Naive thymus-derived CD8-positive, alpha-beta T cell (primary cell): ENCODE results near the gene HES3. TPM values are rescaled to one million over a fixed set of nuclear protein-coding genes. Genes with fewer than 3 reads are reported as not detected.

Experiments
- ATAC-seq, 2 donors: fragments of 150-1000 bp; cut with Tn5 transposase in 1 of 2; sonication (Bioruptor Pico), chemical (Tn5 transposase) in 1 of 2; 1 replicate in 1 of 2; 2 replicates in 1 of 2; pipeline ENCODE4 v1.10.0; 2021; ENCODE audit warnings: mild to moderate bottlenecking in 2 of 2, moderate library complexity in 2 of 2
- POLR2A ChIA-PET: fragments of 350-600 bp; sonication (Branson Sonifier 250); formaldehyde crosslinking; loops from one replicate; lab custom pipeline; 2021; ENCODE audit warnings: antibody characterized with exemption; lab: Charles Lee
- DNase-seq, 10 donors: peaks; one replicate each; pipeline versions ENCODE4 v3.0.0 to v3.0.0-alpha.2; 2020 to 2022
- H3K27ac Mint-ChIP-seq, 10 donors: one replicate each; pipeline ENCODE4 v1.8.0; 2020 to 2022; ENCODE audit warnings: mild to moderate bottlenecking in 10 of 10, mixed read lengths in 10 of 10, moderate library complexity in 4 of 10, inconsistent platforms in 1 of 10
- H3K27me3 Mint-ChIP-seq, 5 donors: one replicate each; pipeline ENCODE4 v1.8.0; 2021 to 2022; ENCODE audit warnings: mixed read lengths in 5 of 5
- H3K36me3 Mint-ChIP-seq, 3 donors: one replicate each; pipeline ENCODE4 v1.8.0; 2020 to 2022; ENCODE audit warnings: mixed read lengths in 3 of 3, mild to moderate bottlenecking in 2 of 3, inconsistent platforms in 1 of 3
- H3K4me1 Mint-ChIP-seq, 4 donors: one replicate each; pipeline ENCODE4 v1.8.0; 2021 to 2022; ENCODE audit warnings: mixed read lengths in 4 of 4
- H3K4me3 Mint-ChIP-seq, 10 donors: one replicate each; pipeline ENCODE4 v1.8.0; 2020 to 2022; ENCODE audit warnings: mild to moderate bottlenecking in 10 of 10, mixed read lengths in 10 of 10, moderate library complexity in 6 of 10, inconsistent platforms in 1 of 10
- H3K9me3 Mint-ChIP-seq, 9 donors: one replicate each; pipeline ENCODE4 v1.8.0; 2020 to 2022; ENCODE audit warnings: mixed read lengths in 9 of 9, mild to moderate bottlenecking in 3 of 9, inconsistent platforms in 1 of 9, moderate library complexity in 1 of 9
- polyA plus RNA-seq, 3 donors: library from polyadenylated mRNA; unstranded; fragments of 300-500 nt; fragmentation: Illumina TruSeq; gene quantifications; one replicate each; pipeline ENCODE4 v1.2.3, GENCODE V29; 2021
- total RNA-seq, 8 experiments: library from RNA in 2 of 8; stranded (reverse) in 2 of 8; gene quantifications; one replicate each; pipeline ENCODE4 v1.2.3 and lab custom pipeline; 2021 to 2026

HES3 gene
- not detected for total RNA-seq
- not detected for polyA plus RNA-seq
- 0 to 0.08 (median 0) reads per million in 6 experiments for total RNA-seq (lab: John Stamatoyannopoulos, UW)

- DNase-seq, result no peak
- POLR2A ChIA-PET, result no interaction called here
- Mint-ChIP-seq H3K4me1 (peaks cover 9 to 21% (median 18%) of the 10 kb centered on the region in 4 donors), H3K4me3 (peak within 1 kb of the TSS in 1 of 10 donors; percentile 48), H3K27ac (peak within 1 kb of the TSS in 1 of 10 donors; percentile 29), H3K9me3 (peaks cover 0 to 3% (median 0%) of the 10 kb centered on the region in 9 donors), H3K36me3 (peaks cover 0 to 4% (median 2%) of the 10 kb centered on the region in 3 donors), H3K27me3 (peaks cover 24 to 74% (median 37%) of the 10 kb centered on the region in 5 donors)
- ATAC-seq, result no peak
These were observed at the start of gene HES3 for GRCh38 chr1:6243993-6244392. Gene HES3 (plus strand): TSS chr1:6244179. CDS start chr1:6244366, 187 bp downstream.

GRCh38 chr1:6197746-6198427, 46.1 kb upstream of the HES3 start:
- Mint-ChIP-seq H3K27ac (peak overlapping the region; percentile 72 to 99 (median 90)), H3K9me3 (no peaks in the 10 kb centered on the region), H3K4me1 (peaks cover 20 to 61% (median 50%) of the 10 kb centered on the region in 4 donors), H3K27me3 (no peaks in the 10 kb centered on the region), H3K36me3 (peaks cover 7 to 45% (median 13%) of the 10 kb centered on the region in 3 donors), H3K4me3 (peak overlapping the region; percentile 84 to 98 (median 92))
- ATAC-seq (no peak), DNase-seq (no peak)
- POLR2A ChIA-PET, result interaction anchor here (0.8 to 1.2 kb wide), 2 partner anchors 37 to 268 kb away, joined by 3 read pairs; partner anchors contain the start of gene TNFRSF25

GRCh38 chr1:6198646-6199297, 45.2 kb upstream of the HES3 start:
- peak; percentile 21 to 24 for ATAC-seq
- Mint-ChIP-seq H3K36me3 (peaks cover 7 to 37% (median 11%) of the 10 kb centered on the region in 3 donors), H3K27me3 (no peaks in the 10 kb centered on the region), H3K9me3 (no peaks in the 10 kb centered on the region), H3K27ac (peak overlapping the region; percentile 72 to 99 (median 90)), H3K4me1 (peaks cover 19 to 58% (median 47%) of the 10 kb centered on the region in 4 donors), H3K4me3 (peak overlapping the region; percentile 84 to 98 (median 92))
- peak in 1 of 10 donors; percentile 20 for DNase-seq
- POLR2A ChIA-PET, result interaction anchor here (0.8 to 2.0 kb wide), 5 partner anchors 8 to 267 kb away, joined by 3 to 7 read pairs (median 3); partner anchors contain the start of genes NPHP4 and TNFRSF25

- H3K9me3 Mint-ChIP-seq, result no peaks in the 10 kb centered on the region
- peaks cover 7 to 29% (median 11%) of the 10 kb centered on the region in 3 donors for H3K36me3 Mint-ChIP-seq
- POLR2A ChIA-PET, result interaction anchor here (0.7 to 2.0 kb wide), 6 partner anchors 7 to 207 kb away, joined by 3 to 7 read pairs (median 4); partner anchors contain the start of genes ICMT and NPHP4
- H3K27me3 Mint-ChIP-seq, result peaks cover 0 to under 1% (median 0%) of the 10 kb centered on the region in 5 donors
- DNase-seq (peak; percentile 86 to 98 (median 94)), ATAC-seq (peak; percentile 97)
- H3K4me3 Mint-ChIP-seq, result peak within 1 kb of the TSS; percentile 84 to 98 (median 92)
- peak within 1 kb of the TSS; percentile 87 to 99 (median 95) for H3K27ac Mint-ChIP-seq
- peaks cover 19 to 58% (median 44%) of the 10 kb centered on the region in 4 donors for H3K4me1 Mint-ChIP-seq
These were observed 44.4 kb upstream of the HES3 start, which contains the start of gene RPL22 for GRCh38 chr1:6199298-6200187. Gene RPL22 (minus strand): TSS chr1:6199595. CDS start chr1:6199573, 22 bp downstream.

- H3K4me3 Mint-ChIP-seq, result peak overlapping the region; percentile 84 to 98 (median 92)
- H3K27me3 Mint-ChIP-seq, result peaks cover 0 to 7% (median 0%) of the 10 kb centered on the region in 5 donors
- peaks cover 7 to 26% (median 11%) of the 10 kb centered on the region in 3 donors for H3K36me3 Mint-ChIP-seq
- H3K4me1 Mint-ChIP-seq, result peaks cover 19 to 58% (median 47%) of the 10 kb centered on the region in 4 donors
- H3K27ac Mint-ChIP-seq, result peak overlapping the region; percentile 87 to 99 (median 95)
- no peaks in the 10 kb centered on the region for H3K9me3 Mint-ChIP-seq
- DNase-seq, result no peak
- ATAC-seq, result no peak
- POLR2A ChIA-PET, result interaction anchor here (0.7 to 2.0 kb wide), 4 partner anchors 12 to 208 kb away, joined by 4 to 7 read pairs (median 4); partner anchors contain the start of genes ICMT and NPHP4
These were observed 43.7 kb upstream of the HES3 start for GRCh38 chr1:6200188-6200809.

- POLR2A ChIA-PET, result interaction anchor here (0.5 to 0.7 kb wide), 5 partner anchors 13 to 616 kb away, joined by 3 to 7 read pairs (median 5); no protein-coding TSS in a partner anchor
- H3K27me3 Mint-ChIP-seq, result peaks cover 3 to 15% (median 6%) of the 10 kb centered on the region in 5 donors
These were observed 41.7 kb upstream of the HES3 start for GRCh38 chr1:6202256-6202655.

GRCh38 chr1:6205849-6206519, 38.0 kb upstream of the HES3 start, which contains the start of gene RNF207:
Gene RNF207 (plus strand): TSS chr1:6206119. CDS start chr1:6206536, 417 bp downstream.
- Mint-ChIP-seq H3K27me3 (peaks cover 3 to 41% (median 11%) of the 10 kb centered on the region in 5 donors), H3K4me1 (peaks cover 2 to 17% (median 13%) of the 10 kb centered on the region in 4 donors), H3K9me3 (no peaks in the 10 kb centered on the region), H3K27ac (no peak within 1 kb of the TSS), H3K4me3 (peak within 1 kb of the TSS; percentile 64 to 83 (median 74)), H3K36me3 (no peaks in the 10 kb centered on the region)
- DNase-seq, result peak in 5 of 10 donors; percentile 12 to 68 (median 35)
- POLR2A ChIA-PET, result interaction anchor here (0.6 to 1.2 kb wide), 3 partner anchors 7 to 14 kb away, joined by 3 to 4 read pairs (median 3); no protein-coding TSS in a partner anchor
- ATAC-seq, result peak; percentile 57 to 74

More at GRCh38 chr1:6202256-6202655, 41.7 kb upstream of the HES3 start:
- no peaks in the 10 kb centered on the region for H3K9me3 Mint-ChIP-seq
- H3K4me1 Mint-ChIP-seq, result peaks cover 14 to 43% (median 37%) of the 10 kb centered on the region in 4 donors
- DNase-seq (no peak), ATAC-seq (no peak)
- peak overlapping the region in 3 of 10 donors; percentile 1 to 94 (median 15) for H3K4me3 Mint-ChIP-seq
- H3K36me3 Mint-ChIP-seq, result peaks cover 0 to 12% (median 4%) of the 10 kb centered on the region in 3 donors
- peak overlapping the region in 3 of 10 donors; percentile 40 to 82 (median 63) for H3K27ac Mint-ChIP-seq

- DNase-seq, result no peak
- peak; percentile 4 to 10 for ATAC-seq
- H3K4me1 Mint-ChIP-seq, result peaks cover 2 to 17% (median 10%) of the 10 kb centered on the region in 4 donors
- peak overlapping the region; percentile 40 to 70 (median 61) for H3K4me3 Mint-ChIP-seq
- H3K36me3 Mint-ChIP-seq, result no peaks in the 10 kb centered on the region
- no peak overlapping the region for H3K27ac Mint-ChIP-seq
- H3K9me3 Mint-ChIP-seq, result no peaks in the 10 kb centered on the region
- peaks cover 3 to 41% (median 11%) of the 10 kb centered on the region in 5 donors for H3K27me3 Mint-ChIP-seq
- POLR2A ChIA-PET, result interaction anchor here (0.6 to 1.2 kb wide), 3 partner anchors 8 to 15 kb away, joined by 3 to 4 read pairs (median 3); no protein-coding TSS in a partner anchor
These were observed 37.5 kb upstream of the HES3 start for GRCh38 chr1:6206520-6206855.

GRCh38 chr1:6207075-6207885, 36.7 kb upstream of the HES3 start:
- DNase-seq (no peak), ATAC-seq (no peak)
- peaks cover 3 to 47% (median 15%) of the 10 kb centered on the region in 5 donors for H3K27me3 Mint-ChIP-seq
- POLR2A ChIA-PET, result interaction anchor here (1.2 kb wide), 1 partner anchor 9 kb away, joined by 3 read pairs; no protein-coding TSS in a partner anchor
- H3K4me1 Mint-ChIP-seq, result peaks cover 0 to 17% (median 9%) of the 10 kb centered on the region in 4 donors
- peak overlapping the region in 1 of 10 donors; percentile 29 for H3K27ac Mint-ChIP-seq
- no peaks in the 10 kb centered on the region for H3K9me3 Mint-ChIP-seq
- H3K4me3 Mint-ChIP-seq, result peak overlapping the region; percentile 40 to 70 (median 61)
- no peaks in the 10 kb centered on the region for H3K36me3 Mint-ChIP-seq
